ENCODE measurements around the gene CCDC142.

CCDC142 gene

DNA sequence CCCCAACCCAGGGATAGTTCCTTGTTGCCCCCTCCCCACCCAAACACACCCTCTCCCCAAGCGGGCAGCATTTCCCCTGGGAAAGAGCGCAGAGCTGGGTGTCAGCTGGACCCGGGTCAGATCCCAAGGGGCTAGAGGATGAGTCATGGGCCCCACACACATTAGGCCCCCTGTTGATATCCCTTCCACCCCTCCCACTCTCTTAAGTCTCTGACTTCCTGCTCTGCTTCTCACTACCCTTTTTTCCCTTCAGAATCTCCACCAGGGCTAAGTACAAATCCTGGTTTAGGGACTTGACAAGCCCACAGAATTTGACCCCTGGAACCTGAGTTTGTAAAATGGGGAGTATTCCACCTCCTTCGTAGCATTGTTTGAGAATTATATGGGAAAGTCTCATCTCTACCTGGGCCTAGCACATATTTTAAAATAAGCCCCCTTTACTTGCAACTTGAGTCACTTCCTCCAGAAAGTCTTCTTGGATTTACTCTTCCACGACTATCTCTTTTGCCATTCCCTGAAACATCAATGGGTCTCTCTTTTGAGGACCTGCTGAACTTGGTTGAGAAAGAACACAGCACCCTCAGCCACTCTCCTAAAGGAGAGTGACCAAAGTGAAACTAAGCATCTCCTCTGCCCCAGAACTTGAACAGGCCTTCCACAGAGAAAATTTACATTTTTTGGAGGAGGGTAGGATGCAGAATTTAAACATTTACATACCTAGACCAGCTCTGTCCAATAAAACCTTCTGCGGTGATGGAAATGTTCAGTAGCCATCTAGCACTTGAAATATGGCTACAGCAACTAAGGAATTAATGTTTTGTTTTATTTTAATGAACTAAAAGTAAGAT, 45.7 kb downstream of the CCDC142 start:
- TF ChIP-seq TOX (CRISPR knock-in tag; IDR thresholded peaks at IDR 0.05; ENCODE audit: borderline replicate concordance) (no peak), ISL1 (CRISPR knock-in tag; IDR thresholded peaks at IDR 0.05) (no peak), CSDC2 (CRISPR knock-in tag; IDR thresholded peaks at IDR 0.05) (no peak), ZNF70 (CRISPR knock-in tag; IDR thresholded peaks at IDR 0.05) (no peak), OSR1 (CRISPR knock-in tag; IDR thresholded peaks at IDR 0.05) (no peak), GLIS3 (CRISPR knock-in tag; IDR thresholded peaks at IDR 0.05) (no peak), ZFP3 (CRISPR knock-in tag; IDR thresholded peaks at IDR 0.05) (no peak)
- no peak for ATAC-seq

DNA sequence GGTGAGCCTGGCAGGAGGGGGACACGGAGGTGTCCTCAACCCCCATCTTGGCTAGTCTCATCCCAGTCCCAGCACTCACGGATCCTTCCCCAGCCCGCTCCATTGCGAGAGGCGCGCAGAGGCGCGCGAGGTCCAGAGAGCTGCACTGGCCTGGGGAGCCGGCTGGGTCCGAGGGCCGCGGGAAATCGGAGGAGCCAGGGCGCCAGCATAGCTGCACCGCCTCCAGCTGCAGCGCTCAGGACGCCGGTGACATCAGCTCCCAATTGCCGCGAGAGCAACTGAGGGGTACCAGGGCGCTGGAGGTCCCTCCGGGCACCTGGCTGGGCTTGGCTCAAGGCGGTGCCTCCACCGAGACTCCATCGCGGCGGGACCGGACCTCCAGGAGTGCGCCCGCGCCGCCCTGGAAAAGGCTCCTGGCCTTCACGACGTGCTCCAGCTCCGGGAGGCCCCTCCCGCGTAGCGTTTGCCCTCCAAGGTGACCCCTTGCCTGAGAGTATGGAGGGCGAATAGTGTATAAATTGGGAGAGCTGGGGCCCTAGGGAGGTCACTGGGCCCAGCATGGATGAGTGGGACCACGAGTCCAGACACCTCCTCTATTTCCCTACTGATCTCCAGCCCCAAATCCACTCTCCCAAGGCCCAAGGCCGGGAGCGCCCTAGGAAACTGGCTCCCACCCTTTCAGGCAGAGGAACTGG, 46.5 kb downstream of the CCDC142 start:
- TF ChIP-seq RARB (CRISPR knock-in tag; IDR thresholded peaks at IDR 0.05) (no peak), ZFP30 (CRISPR knock-in tag; IDR thresholded peaks at IDR 0.05) (no peak), ISL1 (CRISPR knock-in tag; IDR thresholded peaks at IDR 0.05) (no peak), ESRRG (CRISPR knock-in tag; IDR thresholded peaks at IDR 0.05) (no peak), SNAI2 (CRISPR knock-in tag; IDR thresholded peaks at IDR 0.05) (no peak), TCF4 (CRISPR knock-in tag; IDR thresholded peaks at IDR 0.05; ENCODE audit: borderline replicate concordance) (no peak), BACH2 (CRISPR knock-in tag; IDR thresholded peaks at IDR 0.05; ENCODE audit: borderline replicate concordance) (no peak), CSDC2 (CRISPR knock-in tag; IDR thresholded peaks at IDR 0.05) (no peak), ZFP3 (CRISPR knock-in tag; IDR thresholded peaks at IDR 0.05) (no peak)
- TF ChIP-seq, protein P1, sequence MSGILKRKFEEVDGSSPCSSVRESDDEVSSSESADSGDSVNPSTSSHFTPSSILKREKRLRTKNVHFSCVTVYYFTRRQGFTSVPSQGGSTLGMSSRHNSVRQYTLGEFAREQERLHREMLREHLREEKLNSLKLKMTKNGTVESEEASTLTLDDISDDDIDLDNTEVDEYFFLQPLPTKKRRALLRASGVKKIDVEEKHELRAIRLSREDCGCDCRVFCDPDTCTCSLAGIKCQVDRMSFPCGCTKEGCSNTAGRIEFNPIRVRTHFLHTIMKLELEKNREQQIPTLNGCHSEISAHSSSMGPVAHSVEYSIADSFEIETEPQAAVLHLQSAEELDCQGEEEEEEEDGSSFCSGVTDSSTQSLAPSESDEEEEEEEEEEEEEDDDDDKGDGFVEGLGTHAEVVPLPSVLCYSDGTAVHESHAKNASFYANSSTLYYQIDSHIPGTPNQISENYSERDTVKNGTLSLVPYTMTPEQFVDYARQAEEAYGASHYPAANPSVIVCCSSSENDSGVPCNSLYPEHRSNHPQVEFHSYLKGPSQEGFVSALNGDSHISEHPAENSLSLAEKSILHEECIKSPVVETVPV (CRISPR knock-in tag; IDR thresholded peaks at IDR 0.05) = no peak
- TF ChIP-seq, protein P2, sequence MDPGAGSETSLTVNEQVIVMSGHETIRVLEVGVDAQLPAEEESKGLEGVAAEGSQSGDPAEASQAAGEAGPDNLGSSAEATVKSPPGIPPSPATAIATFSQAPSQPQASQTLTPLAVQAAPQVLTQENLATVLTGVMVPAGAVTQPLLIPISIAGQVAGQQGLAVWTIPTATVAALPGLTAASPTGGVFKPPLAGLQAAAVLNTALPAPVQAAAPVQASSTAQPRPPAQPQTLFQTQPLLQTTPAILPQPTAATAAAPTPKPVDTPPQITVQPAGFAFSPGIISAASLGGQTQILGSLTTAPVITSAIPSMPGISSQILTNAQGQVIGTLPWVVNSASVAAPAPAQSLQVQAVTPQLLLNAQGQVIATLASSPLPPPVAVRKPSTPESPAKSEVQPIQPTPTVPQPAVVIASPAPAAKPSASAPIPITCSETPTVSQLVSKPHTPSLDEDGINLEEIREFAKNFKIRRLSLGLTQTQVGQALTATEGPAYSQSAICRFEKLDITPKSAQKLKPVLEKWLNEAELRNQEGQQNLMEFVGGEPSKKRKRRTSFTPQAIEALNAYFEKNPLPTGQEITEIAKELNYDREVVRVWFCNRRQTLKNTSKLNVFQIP (CRISPR knock-in tag; IDR thresholded peaks at IDR 0.05; ENCODE audit: borderline replicate concordance, low read depth) = no peak
- TF ChIP-seq, protein P3, sequence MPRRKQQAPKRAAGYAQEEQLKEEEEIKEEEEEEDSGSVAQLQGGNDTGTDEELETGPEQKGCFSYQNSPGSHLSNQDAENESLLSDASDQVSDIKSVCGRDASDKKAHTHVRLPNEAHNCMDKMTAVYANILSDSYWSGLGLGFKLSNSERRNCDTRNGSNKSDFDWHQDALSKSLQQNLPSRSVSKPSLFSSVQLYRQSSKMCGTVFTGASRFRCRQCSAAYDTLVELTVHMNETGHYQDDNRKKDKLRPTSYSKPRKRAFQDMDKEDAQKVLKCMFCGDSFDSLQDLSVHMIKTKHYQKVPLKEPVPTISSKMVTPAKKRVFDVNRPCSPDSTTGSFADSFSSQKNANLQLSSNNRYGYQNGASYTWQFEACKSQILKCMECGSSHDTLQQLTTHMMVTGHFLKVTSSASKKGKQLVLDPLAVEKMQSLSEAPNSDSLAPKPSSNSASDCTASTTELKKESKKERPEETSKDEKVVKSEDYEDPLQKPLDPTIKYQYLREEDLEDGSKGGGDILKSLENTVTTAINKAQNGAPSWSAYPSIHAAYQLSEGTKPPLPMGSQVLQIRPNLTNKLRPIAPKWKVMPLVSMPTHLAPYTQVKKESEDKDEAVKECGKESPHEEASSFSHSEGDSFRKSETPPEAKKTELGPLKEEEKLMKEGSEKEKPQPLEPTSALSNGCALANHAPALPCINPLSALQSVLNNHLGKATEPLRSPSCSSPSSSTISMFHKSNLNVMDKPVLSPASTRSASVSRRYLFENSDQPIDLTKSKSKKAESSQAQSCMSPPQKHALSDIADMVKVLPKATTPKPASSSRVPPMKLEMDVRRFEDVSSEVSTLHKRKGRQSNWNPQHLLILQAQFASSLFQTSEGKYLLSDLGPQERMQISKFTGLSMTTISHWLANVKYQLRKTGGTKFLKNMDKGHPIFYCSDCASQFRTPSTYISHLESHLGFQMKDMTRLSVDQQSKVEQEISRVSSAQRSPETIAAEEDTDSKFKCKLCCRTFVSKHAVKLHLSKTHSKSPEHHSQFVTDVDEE (CRISPR knock-in tag; IDR thresholded peaks at IDR 0.05) = no peak
- no peak for ATAC-seq

DNA sequence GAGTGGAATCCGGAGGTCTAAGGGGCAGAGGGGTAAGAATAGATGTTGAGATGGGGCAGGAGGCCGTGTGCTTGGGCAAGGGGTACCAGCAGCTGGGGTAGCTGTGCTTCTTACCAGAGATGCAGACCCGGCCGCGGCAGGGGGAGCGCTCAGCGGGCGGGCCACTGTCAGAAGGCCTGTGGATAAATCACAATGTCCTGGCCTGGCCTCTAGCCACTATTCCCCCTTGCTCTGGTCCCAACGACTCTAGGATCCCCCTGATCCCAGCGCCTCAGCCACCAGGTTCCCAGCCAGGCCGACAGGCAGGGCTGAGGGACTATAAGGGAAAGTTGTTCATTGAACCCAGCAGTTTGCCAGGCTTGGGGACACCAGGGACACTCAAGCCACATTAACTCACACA, 52.3 kb downstream of the CCDC142 start:
- no peak for ATAC-seq
- TF ChIP-seq, protein P1 (CRISPR knock-in tag; IDR thresholded peaks at IDR 0.05) = no peak
- no peak for TF ChIP-seq TCF4 (CRISPR knock-in tag; IDR thresholded peaks at IDR 0.05; ENCODE audit: borderline replicate concordance)
- no peak for TF ChIP-seq TOX (CRISPR knock-in tag; IDR thresholded peaks at IDR 0.05; ENCODE audit: borderline replicate concordance)
- TF ChIP-seq, protein P3 (CRISPR knock-in tag; IDR thresholded peaks at IDR 0.05) = no peak
- no peak for TF ChIP-seq GLIS3 (CRISPR knock-in tag; IDR thresholded peaks at IDR 0.05)
- TF ChIP-seq BACH2 (CRISPR knock-in tag; IDR thresholded peaks at IDR 0.05; ENCODE audit: borderline replicate concordance) = no peak
- no peak for TF ChIP-seq ZFP30 (CRISPR knock-in tag; IDR thresholded peaks at IDR 0.05)
- no peak for TF ChIP-seq ARNTL (CRISPR knock-in tag; IDR thresholded peaks at IDR 0.05; ENCODE audit: borderline replicate concordance, low read depth)
- TF ChIP-seq, protein P4, sequence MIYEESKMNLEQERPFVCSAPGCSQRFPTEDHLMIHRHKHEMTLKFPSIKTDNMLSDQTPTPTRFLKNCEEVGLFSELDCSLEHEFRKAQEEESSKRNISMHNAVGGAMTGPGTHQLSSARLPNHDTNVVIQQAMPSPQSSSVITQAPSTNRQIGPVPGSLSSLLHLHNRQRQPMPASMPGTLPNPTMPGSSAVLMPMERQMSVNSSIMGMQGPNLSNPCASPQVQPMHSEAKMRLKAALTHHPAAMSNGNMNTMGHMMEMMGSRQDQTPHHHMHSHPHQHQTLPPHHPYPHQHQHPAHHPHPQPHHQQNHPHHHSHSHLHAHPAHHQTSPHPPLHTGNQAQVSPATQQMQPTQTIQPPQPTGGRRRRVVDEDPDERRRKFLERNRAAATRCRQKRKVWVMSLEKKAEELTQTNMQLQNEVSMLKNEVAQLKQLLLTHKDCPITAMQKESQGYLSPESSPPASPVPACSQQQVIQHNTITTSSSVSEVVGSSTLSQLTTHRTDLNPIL (CRISPR knock-in tag; IDR thresholded peaks at IDR 0.05; ENCODE audit: low read depth) = no peak
